Activated T-cell treated with anti-CD3 and anti-CD28 coated beads, Interleukin-2, amount 50 U/mL, for 72 hours (primary cell): ENCODE data around the gene REEP3. TPM values are rescaled to one million over a fixed set of nuclear protein-coding genes. Genes with fewer than 3 reads are reported as not detected.
A peak's percentile ranks its signal among the peaks of the same experiment; 100 is the strongest.
"Not testable (repeated sequence)": the region's sequence is repeated elsewhere in the genome, so short reads cannot be mapped to it uniquely, and the experiment has no call there.

Experiments used
- ATAC-seq, 2 donors: fragments of 150-1000 bp; cut with Tn5 transposase; replicated peaks in 1 of 2; 2 replicates each; pipeline ENCODE4 v1.10.0; 2021; ENCODE audit warnings: moderate library complexity in 2 of 2, mild to moderate bottlenecking in 1 of 2
- DNase-seq, 2 donors: peaks; one replicate each; pipeline ENCODE4 v3.0.0; 2021 to 2022; ENCODE audit warnings: mixed read lengths in 1 of 2
- H3K27ac Mint-ChIP-seq: one replicate; pipeline ENCODE4 v1.8.0; 2022; ENCODE audit warnings: mild to moderate bottlenecking, moderate library complexity, mixed read lengths
- H3K27me3 Mint-ChIP-seq: one replicate; pipeline ENCODE4 v1.8.0; 2022; ENCODE audit warnings: low read depth, mixed read lengths
- H3K36me3 Mint-ChIP-seq, 2 donors: one replicate each; pipeline ENCODE4 v1.8.0; 2022; ENCODE audit warnings: mixed read lengths in 2 of 2, mild to moderate bottlenecking in 1 of 2; ENCODE audit not compliant: insufficient read depth in 2 of 2
- H3K4me1 Mint-ChIP-seq: one replicate; pipeline ENCODE4 v1.8.0; 2022; ENCODE audit warnings: low read depth, mixed read lengths
- H3K4me3 Mint-ChIP-seq, 2 donors: one replicate each; pipeline ENCODE4 v1.8.0; 2022; ENCODE audit warnings: mild to moderate bottlenecking in 2 of 2, mixed read lengths in 2 of 2, moderate library complexity in 2 of 2
- H3K9me3 Mint-ChIP-seq, 2 donors: one replicate each; pipeline ENCODE4 v1.8.0; 2022; ENCODE audit warnings: mixed read lengths in 2 of 2
- total RNA-seq, 2 donors: library from RNA; stranded (reverse); gene quantifications; one replicate each; pipeline ENCODE4 v1.2.3, GENCODE V29; 2022

Gene REEP3
- total RNA-seq, 2 donors from 2014 or later: 19.0 to 22.1 TPM

- DNase-seq: no peak
- no peaks in the 10 kb centered on the region for H3K9me3 Mint-ChIP-seq
- no peak overlapping the region for H3K27ac Mint-ChIP-seq
- H3K4me3 Mint-ChIP-seq: no peak overlapping the region
- H3K27me3 Mint-ChIP-seq: peaks cover 18% of the 10 kb centered on the region
- H3K4me1 Mint-ChIP-seq: peaks cover 25% of the 10 kb centered on the region
- ATAC-seq: no peak
- no peaks in the 10 kb centered on the region for H3K36me3 Mint-ChIP-seq
Observed at GRCh38 chr10:63634488-63635065, 113.4 kb downstream of the REEP3 start.

- ATAC-seq: no peak
- DNase-seq: no peak
Observed at GRCh38 chr10:63636812-63637211, 115.6 kb downstream of the REEP3 start.

GRCh38 chr10:63637901-63638327, 116.7 kb downstream of the REEP3 start:
- H3K9me3 Mint-ChIP-seq: no peaks in the 10 kb centered on the region
- H3K27ac Mint-ChIP-seq: no peak overlapping the region
- peaks cover 4% of the 10 kb centered on the region for H3K27me3 Mint-ChIP-seq
- no peak for DNase-seq
- no peak overlapping the region for H3K4me3 Mint-ChIP-seq
- no peaks in the 10 kb centered on the region for H3K36me3 Mint-ChIP-seq
- H3K4me1 Mint-ChIP-seq: peaks cover 13% of the 10 kb centered on the region
- no peak for ATAC-seq

More at GRCh38 chr10:63636812-63637211, 115.6 kb downstream of the REEP3 start:
- Mint-ChIP-seq H3K4me3 (no peak overlapping the region), H3K27ac (no peak overlapping the region), H3K36me3 (no peaks in the 10 kb centered on the region), H3K9me3 (no peaks in the 10 kb centered on the region), H3K4me1 (peaks cover 13% of the 10 kb centered on the region), H3K27me3 (peaks cover 11% of the 10 kb centered on the region)

GRCh38 chr10:63641366-63641765, 120.2 kb downstream of the REEP3 start:
- DNase-seq (no peak), ATAC-seq (no peak)
- H3K27ac Mint-ChIP-seq: no peak overlapping the region
- H3K4me1 Mint-ChIP-seq: peaks cover 13% of the 10 kb centered on the region
- no peak overlapping the region for H3K4me3 Mint-ChIP-seq
- H3K36me3 Mint-ChIP-seq: no peaks in the 10 kb centered on the region
- no peaks in the 10 kb centered on the region for H3K27me3 Mint-ChIP-seq
- no peaks in the 10 kb centered on the region for H3K9me3 Mint-ChIP-seq

GRCh38 chr10:63641799-63642198, 120.6 kb downstream of the REEP3 start:
- H3K27me3 Mint-ChIP-seq: no peaks in the 10 kb centered on the region
- no peak for ATAC-seq

GRCh38 chr10:63642808-63643207, 121.6 kb downstream of the REEP3 start:
- ATAC-seq (no peak), DNase-seq (no peak)
- Mint-ChIP-seq H3K4me1 (peaks cover 13% of the 10 kb centered on the region), H3K9me3 (no peaks in the 10 kb centered on the region), H3K4me3 (no peak overlapping the region), H3K36me3 (no peaks in the 10 kb centered on the region), H3K27me3 (no peaks in the 10 kb centered on the region), H3K27ac (no peak overlapping the region)

More at GRCh38 chr10:63641799-63642198, 120.6 kb downstream of the REEP3 start:
- peaks cover 13% of the 10 kb centered on the region for H3K4me1 Mint-ChIP-seq
- no peak for DNase-seq
- H3K36me3 Mint-ChIP-seq: no peaks in the 10 kb centered on the region
- no peak overlapping the region for H3K27ac Mint-ChIP-seq
- H3K9me3 Mint-ChIP-seq: no peaks in the 10 kb centered on the region
- no peak overlapping the region for H3K4me3 Mint-ChIP-seq

- H3K36me3 Mint-ChIP-seq: no peaks in the 10 kb centered on the region
- no peak overlapping the region for H3K4me3 Mint-ChIP-seq
- ATAC-seq (peak; percentile 29 to 41), DNase-seq (no peak)
- H3K9me3 Mint-ChIP-seq: peaks cover 0 to 2% of the 10 kb centered on the region in 2 donors
- H3K27ac Mint-ChIP-seq: no peak overlapping the region
- no peaks in the 10 kb centered on the region for H3K27me3 Mint-ChIP-seq
- H3K4me1 Mint-ChIP-seq: peaks cover 13% of the 10 kb centered on the region
Observed at GRCh38 chr10:63644418-63645142, 123.4 kb downstream of the REEP3 start.

GRCh38 chr10:63645195-63645594, 124.0 kb downstream of the REEP3 start:
- no peaks in the 10 kb centered on the region for H3K36me3 Mint-ChIP-seq
- ATAC-seq (peak in 1 of 2 donors; percentile 39), DNase-seq (no peak)
- no peak overlapping the region for H3K27ac Mint-ChIP-seq
- no peaks in the 10 kb centered on the region for H3K27me3 Mint-ChIP-seq
- H3K4me3 Mint-ChIP-seq: no peak overlapping the region
- H3K9me3 Mint-ChIP-seq: peaks cover 0 to 2% of the 10 kb centered on the region in 2 donors
- peaks cover 13% of the 10 kb centered on the region for H3K4me1 Mint-ChIP-seq

GRCh38 chr10:63646491-63646890, 125.3 kb downstream of the REEP3 start:
- no peak for ATAC-seq
- H3K27me3 Mint-ChIP-seq: no peaks in the 10 kb centered on the region
- H3K36me3 Mint-ChIP-seq: no peaks in the 10 kb centered on the region

DNA sequence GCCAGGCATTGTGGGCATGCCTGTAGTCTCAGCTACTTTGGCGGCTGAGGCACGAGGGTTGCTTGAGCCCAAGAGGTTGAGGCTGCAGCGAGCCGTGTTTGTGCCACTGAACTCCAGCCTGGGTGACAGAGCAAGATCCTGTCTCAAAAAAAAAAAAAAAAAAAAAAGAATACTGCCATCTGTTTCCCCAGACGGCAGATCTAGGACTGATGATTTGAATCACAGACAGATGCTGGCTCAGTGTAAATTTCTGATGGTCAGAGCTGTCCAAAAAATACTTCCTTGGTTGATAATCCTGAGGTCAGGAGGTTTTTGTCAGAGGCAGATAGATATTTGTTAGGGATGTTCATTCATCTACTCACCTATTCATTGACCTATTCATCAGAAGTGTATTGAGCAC, 130.7 kb downstream of the REEP3 start:
- no peaks in the 10 kb centered on the region for H3K36me3 Mint-ChIP-seq
- no peaks in the 10 kb centered on the region for H3K27me3 Mint-ChIP-seq
- DNase-seq: no peak
- H3K27ac Mint-ChIP-seq: no peak overlapping the region
- H3K4me3 Mint-ChIP-seq: no peak overlapping the region
- H3K9me3 Mint-ChIP-seq: peaks cover 0 to 2% of the 10 kb centered on the region in 2 donors
- no peaks in the 10 kb centered on the region for H3K4me1 Mint-ChIP-seq
- no peak for ATAC-seq

More at GRCh38 chr10:63646491-63646890, 125.3 kb downstream of the REEP3 start:
- H3K4me3 Mint-ChIP-seq: no peak overlapping the region
- peaks cover 13% of the 10 kb centered on the region for H3K4me1 Mint-ChIP-seq
- no peak overlapping the region for H3K27ac Mint-ChIP-seq
- DNase-seq: no peak
- peaks cover 0 to 2% of the 10 kb centered on the region in 2 donors for H3K9me3 Mint-ChIP-seq

DNA sequence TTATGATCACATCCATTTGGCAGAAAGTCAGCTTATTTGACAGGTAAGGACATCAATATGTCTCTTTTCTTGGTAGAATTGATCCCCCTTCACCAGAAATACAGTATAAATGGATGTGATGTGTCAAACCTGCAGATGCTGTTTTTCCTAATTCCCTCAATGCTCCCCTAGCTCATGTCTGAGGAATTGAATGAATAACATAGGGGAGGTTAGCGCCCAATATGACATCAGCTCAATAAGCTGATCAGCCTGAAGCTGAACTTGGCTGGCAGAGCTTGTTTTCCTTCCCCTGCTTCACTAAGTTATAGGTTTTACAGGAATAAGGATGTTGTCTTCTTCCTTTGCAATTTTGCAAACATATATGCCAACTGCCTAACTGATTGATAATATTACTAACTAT, 132.5 kb downstream of the REEP3 start:
- H3K27ac Mint-ChIP-seq: no peak overlapping the region
- no peaks in the 10 kb centered on the region for H3K27me3 Mint-ChIP-seq
- H3K9me3 Mint-ChIP-seq: no peaks in the 10 kb centered on the region
- H3K4me3 Mint-ChIP-seq: no peak overlapping the region
- H3K4me1 Mint-ChIP-seq: no peaks in the 10 kb centered on the region
- DNase-seq: no peak
- no peaks in the 10 kb centered on the region for H3K36me3 Mint-ChIP-seq
- ATAC-seq: no peak

GRCh38 chr10:63657761-63658160, 136.6 kb downstream of the REEP3 start:
- ATAC-seq (no peak), DNase-seq (no peak)
- Mint-ChIP-seq H3K36me3 (no peaks in the 10 kb centered on the region), H3K4me3 (no peak overlapping the region), H3K9me3 (no peaks in the 10 kb centered on the region), H3K27ac (no peak overlapping the region), H3K27me3 (no peaks in the 10 kb centered on the region), H3K4me1 (no peaks in the 10 kb centered on the region)

DNA sequence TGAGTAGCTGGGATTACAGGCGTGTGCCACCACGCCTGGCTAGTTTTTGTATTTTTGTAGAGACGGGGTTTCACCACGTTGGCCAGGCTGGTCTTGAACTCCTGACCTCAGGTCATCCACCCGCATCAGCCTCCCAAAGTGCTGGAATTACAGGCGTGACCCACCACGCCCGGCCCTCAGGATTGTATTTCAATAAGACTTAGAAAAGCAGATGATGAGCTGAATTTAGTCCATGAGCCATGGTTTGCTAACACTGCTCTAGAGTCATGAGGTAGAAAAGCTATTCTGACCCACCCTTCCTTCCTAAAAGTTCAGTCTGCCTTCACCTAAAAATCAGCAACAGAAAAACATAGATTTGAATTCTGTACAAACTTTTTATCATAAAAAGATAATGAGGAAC, 139.7 kb downstream of the REEP3 start:
- H3K4me1 Mint-ChIP-seq, DNase-seq, ATAC-seq, H3K9me3 Mint-ChIP-seq, H3K27ac Mint-ChIP-seq, H3K27me3 Mint-ChIP-seq, H3K36me3 Mint-ChIP-seq, H3K4me3 Mint-ChIP-seq: not testable (repeated sequence)

DNA sequence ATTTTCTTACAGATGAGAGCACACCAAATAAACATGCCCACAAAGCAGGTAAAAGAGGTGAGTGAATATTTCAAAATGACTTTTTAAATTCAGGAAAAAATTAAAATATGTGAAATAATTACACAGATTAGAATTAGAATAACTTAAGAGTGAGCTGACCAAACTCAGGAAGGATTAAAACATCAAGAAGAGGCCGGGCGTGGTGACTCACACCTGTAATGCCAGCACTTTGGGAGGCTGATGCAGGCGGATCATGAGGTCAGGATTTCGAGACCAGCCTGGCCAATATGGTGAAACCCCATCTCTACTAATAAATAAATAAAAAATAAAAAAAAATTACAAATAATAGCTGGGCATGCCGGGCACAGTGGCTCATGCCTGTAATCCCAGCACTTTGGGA, 140.1 kb downstream of the REEP3 start:
- ATAC-seq (no peak), DNase-seq (no peak)
- Mint-ChIP-seq H3K4me1 (no peaks in the 10 kb centered on the region), H3K27me3 (no peaks in the 10 kb centered on the region), H3K4me3 (no peak overlapping the region), H3K36me3 (no peaks in the 10 kb centered on the region), H3K9me3 (no peaks in the 10 kb centered on the region), H3K27ac (no peak overlapping the region)
